Urinary bladder (tissue), 4 donors: ENCODE data around the gene LCE2D. TPM values are rescaled to one million over a fixed set of nuclear protein-coding genes. Genes with fewer than 3 reads are reported as not detected.
"Not testable (repeated sequence)": the region's sequence is repeated elsewhere in the genome, so short reads cannot be mapped to it uniquely, and the experiment has no call there.

Experiments used
- DNase-seq: peaks from one replicate; pipeline ENCODE4 v3.0.0-alpha.2; 2015; ENCODE audit errors: extremely low spot score
- H3K27ac ChIP-seq: one replicate; pipeline ENCODE4 v1.5.1; 2013; ENCODE audit warnings: low read depth, mild to moderate bottlenecking, moderate library complexity
- H3K36me3 ChIP-seq: one replicate; pipeline ENCODE4 v1.6.1; 2013; ENCODE audit warnings: mild to moderate bottlenecking, moderate library complexity; ENCODE audit not compliant: insufficient read depth
- H3K4me1 ChIP-seq: one replicate; pipeline ENCODE4 v1.6.1; 2013; ENCODE audit warnings: mild to moderate bottlenecking, moderate library complexity; ENCODE audit not compliant: insufficient read depth
- H3K4me3 ChIP-seq: one replicate; pipeline ENCODE4 v1.5.1; 2013; ENCODE audit warnings: low read depth, low read length
- WGBS: extraction: QIAGEN DNeasy Blood & Tissue Kit; methylation state at CpG from one replicate; pipeline ENCODE4 v1.1.7; 2013; 5-methylcytosine and 5-hydroxymethylcytosine counted together
- polyA plus RNA-seq: library from polyadenylated mRNA; stranded (reverse); fragments of 200-250 nt; gene quantifications from one replicate; pipeline ENCODE4 v1.2.3, GENCODE V29; 2013
- total RNA-seq: library from RNA; depleted of rRNA; stranded (reverse); fragments of >200 nt; gene quantifications from one replicate; pipeline ENCODE4 v1.2.3, GENCODE V29; 2014
- donor health status: healthy with polysubstance abuse.
- donor health status: healthy.

The LCE2D gene
- total and polyA plus RNA-seq, 2 donors = not detected

- Histone ChIP-seq H3K36me3 (no peaks in the 10 kb centered on the region), H3K4me1 (no peaks in the 10 kb centered on the region), H3K4me3 (no peak overlapping the region), H3K27ac (no peak overlapping the region)
- no peak for DNase-seq
- WGBS = 96% methylated on average over 3 of the region's 3 CpGs
Measured at GRCh38 chr1:152658649-152659048, 4.5 kb upstream of the LCE2D start.

- not testable (repeated sequence) for H3K36me3 ChIP-seq, DNase-seq, H3K4me3 ChIP-seq, H3K4me1 ChIP-seq, H3K27ac ChIP-seq
- 91% methylated on average over 1 of the region's 1 CpG for WGBS
Measured at GRCh38 chr1:152666171-152666570, 3.0 kb downstream of the LCE2D start.

- H3K27ac ChIP-seq = no peak overlapping the region
- WGBS = 84% methylated on average over 5 of the region's 5 CpGs
- DNase-seq = no peak
Measured at GRCh38 chr1:152667648-152668047, 4.5 kb downstream of the LCE2D start.

GRCh38 chr1:152673016-152673415, 9.8 kb downstream of the LCE2D start:
- no peak overlapping the region for H3K27ac ChIP-seq
- DNase-seq = no peak
- H3K36me3 ChIP-seq = no peaks in the 10 kb centered on the region
- WGBS = 53% methylated on average over 2 of the region's 2 CpGs
- no peaks in the 10 kb centered on the region for H3K4me1 ChIP-seq
- no peak overlapping the region for H3K4me3 ChIP-seq

More at GRCh38 chr1:152667648-152668047, 4.5 kb downstream of the LCE2D start:
- no peaks in the 10 kb centered on the region for H3K36me3 ChIP-seq
- no peaks in the 10 kb centered on the region for H3K4me1 ChIP-seq
- H3K4me3 ChIP-seq = no peak overlapping the region

- not testable (repeated sequence) for DNase-seq, H3K4me1 ChIP-seq, H3K4me3 ChIP-seq, H3K27ac ChIP-seq, H3K36me3 ChIP-seq
- 79% methylated on average over 3 of the region's 3 CpGs for WGBS
Measured at GRCh38 chr1:152674983-152675382, 11.8 kb downstream of the LCE2D start, which contains the start of gene LCE2C. TSS of gene LCE2C (plus strand) at chr1:152675279. CDS start at chr1:152676016, 737 bp downstream.

GRCh38 chr1:152679459-152679858, 16.3 kb downstream of the LCE2D start:
- DNase-seq = no peak
- Histone ChIP-seq H3K4me3 (no peak overlapping the region), H3K27ac (no peak overlapping the region), H3K36me3 (no peaks in the 10 kb centered on the region), H3K4me1 (no peaks in the 10 kb centered on the region)
- WGBS = 61% methylated on average over 6 of the region's 6 CpGs

GRCh38 chr1:152681616-152682015, 18.4 kb downstream of the LCE2D start:
- Histone ChIP-seq H3K27ac (no peak overlapping the region), H3K36me3 (no peaks in the 10 kb centered on the region), H3K4me3 (no peak overlapping the region), H3K4me1 (no peaks in the 10 kb centered on the region)
- WGBS = 68% methylated on average over 2 of the region's 2 CpGs
- no peak for DNase-seq

- no peak for DNase-seq
- no peak overlapping the region for H3K27ac ChIP-seq
- no peaks in the 10 kb centered on the region for H3K4me1 ChIP-seq
- H3K4me3 ChIP-seq = no peak overlapping the region
- H3K36me3 ChIP-seq = no peaks in the 10 kb centered on the region
Measured at GRCh38 chr1:152683846-152684245, 20.7 kb downstream of the LCE2D start.

GRCh38 chr1:152685823-152686222, 22.6 kb downstream of the LCE2D start, which contains the start of gene LCE2B:
TSS of gene LCE2B (plus strand) at chr1:152686123. CDS start at chr1:152686844, 721 bp downstream.
- not testable (repeated sequence) for H3K4me1 ChIP-seq, DNase-seq, H3K27ac ChIP-seq, H3K4me3 ChIP-seq, H3K36me3 ChIP-seq
- WGBS = 70% methylated on average over 4 of the region's 4 CpGs

GRCh38 chr1:152697701-152698600, 34.8 kb downstream of the LCE2D start, which contains the start of gene LCE2A:
TSS of gene LCE2A (plus strand) at chr1:152698345. CDS start at chr1:152698902, 557 bp downstream.
- H3K36me3 ChIP-seq = no peaks in the 10 kb centered on the region
- 50% methylated on average over 4 of the region's 4 CpGs for WGBS
- DNase-seq = no peak
- no peaks in the 10 kb centered on the region for H3K4me1 ChIP-seq
- no peak within 1 kb of the TSS for H3K4me3 ChIP-seq
- no peak within 1 kb of the TSS for H3K27ac ChIP-seq

GRCh38 chr1:152699746-152700145, 36.6 kb downstream of the LCE2D start:
- H3K4me1 ChIP-seq = no peaks in the 10 kb centered on the region
- DNase-seq = no peak
- no peak overlapping the region for H3K4me3 ChIP-seq
- no peak overlapping the region for H3K27ac ChIP-seq
- WGBS = 77% methylated on average over 4 of the region's 4 CpGs
- H3K36me3 ChIP-seq = no peaks in the 10 kb centered on the region

GRCh38 chr1:152707860-152708259, 44.7 kb downstream of the LCE2D start, which contains the start of gene LCE4A:
TSS of gene LCE4A (plus strand) at chr1:152708160. CDS start at chr1:152709076, 916 bp downstream.
- Histone ChIP-seq H3K4me3 (no peak within 1 kb of the TSS), H3K4me1 (no peaks in the 10 kb centered on the region), H3K36me3 (no peaks in the 10 kb centered on the region), H3K27ac (no peak within 1 kb of the TSS)
- no peak for DNase-seq
- WGBS = 77% methylated on average over 2 of the region's 2 CpGs
